Ectodermal cell (in vitro differentiated cells): ENCODE data around the gene ATP6V1D.

Source experiments
- H3K27ac ChIP-seq: 2 replicates; pipeline ENCODE4 v1.7.0; 2013; ENCODE audit warnings: mild to moderate bottlenecking, low read depth, low read length; ENCODE audit not compliant: insufficient read depth, poor library complexity, severe bottlenecking
- H3K27me3 ChIP-seq: 2 replicates; pipeline ENCODE4 v1.7.0; 2013; ENCODE audit warnings: mild to moderate bottlenecking, low read length; ENCODE audit not compliant: insufficient read depth, control insufficient read depth, poor library complexity, severe bottlenecking
- H3K36me3 ChIP-seq: one replicate; pipeline ENCODE4 v1.7.0; 2013; ENCODE audit warnings: low read length; ENCODE audit not compliant: control insufficient read depth, insufficient read depth
- H3K4me1 ChIP-seq: one replicate; pipeline ENCODE4 v1.7.0; 2013; ENCODE audit warnings: low read length; ENCODE audit not compliant: control insufficient read depth, insufficient read depth
- H3K4me3 ChIP-seq: 2 replicates; pipeline ENCODE4 v1.7.0; 2013; ENCODE audit warnings: low read depth, low read length, control low read depth; ENCODE audit not compliant: insufficient read depth
- H3K9me3 ChIP-seq: 2 replicates; pipeline ENCODE4 v1.7.0; 2013; ENCODE audit warnings: mild to moderate bottlenecking, low read length, moderate library complexity; ENCODE audit not compliant: control insufficient read depth
- WGBS, 2 experiments: methylation state at CpG; one replicate each; pipeline ENCODE4 v1.1.7; 2013; ENCODE audit warnings: missing lambda C conversion rate in 2 of 2; 5-methylcytosine and 5-hydroxymethylcytosine counted together

The ATP6V1D gene

DNA sequence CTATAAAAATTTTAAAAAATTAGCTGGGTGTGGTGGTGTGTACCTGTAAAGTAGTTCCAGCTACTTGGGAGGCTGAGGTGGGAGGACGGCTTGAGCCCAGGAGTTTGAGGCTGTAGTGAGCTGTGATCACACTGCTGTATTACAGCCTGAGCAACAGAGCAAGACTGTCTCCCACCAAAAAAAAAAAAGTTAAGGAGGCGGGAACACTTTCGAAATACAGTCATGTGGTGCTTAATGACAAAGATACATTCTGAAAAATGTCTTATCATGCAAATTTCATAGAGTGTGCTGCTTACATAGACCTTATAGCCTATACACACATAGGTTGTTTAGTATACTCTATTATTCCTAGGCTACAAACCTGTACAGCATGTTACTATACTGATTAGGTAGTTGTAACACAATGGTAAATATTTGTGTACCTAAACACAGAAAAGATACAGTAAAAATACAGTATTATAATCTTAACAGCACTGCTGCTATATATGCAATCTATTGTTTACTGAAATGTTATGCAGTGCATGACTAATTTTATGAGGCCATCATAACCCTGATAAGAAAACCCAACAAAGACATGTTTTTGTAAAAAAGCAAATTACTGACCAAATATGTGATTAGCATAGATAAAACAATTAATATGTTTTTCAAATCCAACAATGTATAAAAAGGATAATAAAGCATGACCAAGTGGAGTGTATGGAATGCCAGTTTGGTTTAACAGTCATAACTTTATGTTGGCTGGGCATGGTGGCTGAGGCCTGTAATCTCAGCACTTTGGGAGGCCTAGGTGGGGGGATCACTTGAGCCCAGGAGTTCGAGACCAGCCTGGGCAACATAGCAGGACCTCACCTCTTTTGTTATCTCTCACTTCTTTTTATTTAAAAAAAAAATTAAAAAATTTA lies 11.9 kb upstream of the ATP6V1D start:
- no peaks in the 10 kb centered on the region for H3K27me3 ChIP-seq
- H3K4me1 ChIP-seq, result no peaks in the 10 kb centered on the region
- 87 to 98% methylated on average over 3 of the region's 4 CpGs for WGBS, 2 experiments
- H3K9me3 ChIP-seq, result no peaks in the 10 kb centered on the region
- H3K27ac ChIP-seq, result no peak overlapping the region
- H3K36me3 ChIP-seq, result peaks cover 29% of the 10 kb centered on the region
- no peak overlapping the region for H3K4me3 ChIP-seq

DNA sequence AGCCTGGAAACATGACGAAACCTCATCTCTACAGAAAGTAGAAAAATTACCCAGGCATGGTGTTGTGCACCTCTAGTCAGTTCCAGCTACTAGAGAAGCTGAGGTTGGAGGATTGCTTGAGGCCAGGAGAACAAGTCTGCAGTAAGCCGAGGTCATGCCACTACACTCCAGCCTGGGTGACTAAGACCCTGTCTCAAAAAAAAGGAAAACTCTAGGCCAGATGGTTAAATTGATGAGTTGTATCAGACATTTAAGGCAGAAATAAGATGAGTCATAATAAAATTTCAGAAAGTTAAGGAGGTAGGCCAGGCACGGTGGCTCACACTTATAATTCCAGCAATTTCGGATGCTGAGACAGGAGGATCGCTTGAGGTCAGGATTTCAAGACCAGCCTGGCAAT lies 11.2 kb upstream of the ATP6V1D start:
- Histone ChIP-seq H3K4me1 (no peaks in the 10 kb centered on the region), H3K27me3 (no peaks in the 10 kb centered on the region), H3K27ac (no peak overlapping the region), H3K9me3 (no peaks in the 10 kb centered on the region), H3K36me3 (peaks cover 30% of the 10 kb centered on the region), H3K4me3 (no peak overlapping the region)
- 92% methylated on average over 5 of the region's 5 CpGs for WGBS, 2 experiments

DNA sequence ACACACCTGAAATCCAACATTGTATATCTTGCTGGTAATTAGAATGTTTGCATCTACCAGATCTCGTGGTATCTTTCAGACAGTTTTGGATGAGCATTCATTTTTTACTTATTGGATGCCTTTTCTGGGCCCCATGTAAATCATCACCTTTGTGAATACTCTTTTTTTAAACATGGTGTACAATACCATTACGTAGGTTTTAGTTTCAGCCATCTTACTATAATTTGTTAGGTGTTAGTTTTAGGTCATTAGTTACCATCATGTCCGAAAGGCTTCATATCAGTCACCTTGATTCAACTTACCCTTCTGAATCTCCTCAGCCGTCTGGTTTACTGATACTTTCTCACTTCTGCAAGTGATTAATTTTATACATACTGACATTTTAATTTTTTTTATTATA lies 5.9 kb upstream of the ATP6V1D start:
- peaks cover 34% of the 10 kb centered on the region for H3K36me3 ChIP-seq
- no peak overlapping the region for H3K4me3 ChIP-seq
- H3K27me3 ChIP-seq, result no peaks in the 10 kb centered on the region
- H3K9me3 ChIP-seq, result no peaks in the 10 kb centered on the region
- H3K4me1 ChIP-seq, result peaks cover 10% of the 10 kb centered on the region
- H3K27ac ChIP-seq, result no peak overlapping the region
- WGBS, 2 experiments, result 92 to 97% methylated on average over 3 of the region's 4 CpGs

DNA sequence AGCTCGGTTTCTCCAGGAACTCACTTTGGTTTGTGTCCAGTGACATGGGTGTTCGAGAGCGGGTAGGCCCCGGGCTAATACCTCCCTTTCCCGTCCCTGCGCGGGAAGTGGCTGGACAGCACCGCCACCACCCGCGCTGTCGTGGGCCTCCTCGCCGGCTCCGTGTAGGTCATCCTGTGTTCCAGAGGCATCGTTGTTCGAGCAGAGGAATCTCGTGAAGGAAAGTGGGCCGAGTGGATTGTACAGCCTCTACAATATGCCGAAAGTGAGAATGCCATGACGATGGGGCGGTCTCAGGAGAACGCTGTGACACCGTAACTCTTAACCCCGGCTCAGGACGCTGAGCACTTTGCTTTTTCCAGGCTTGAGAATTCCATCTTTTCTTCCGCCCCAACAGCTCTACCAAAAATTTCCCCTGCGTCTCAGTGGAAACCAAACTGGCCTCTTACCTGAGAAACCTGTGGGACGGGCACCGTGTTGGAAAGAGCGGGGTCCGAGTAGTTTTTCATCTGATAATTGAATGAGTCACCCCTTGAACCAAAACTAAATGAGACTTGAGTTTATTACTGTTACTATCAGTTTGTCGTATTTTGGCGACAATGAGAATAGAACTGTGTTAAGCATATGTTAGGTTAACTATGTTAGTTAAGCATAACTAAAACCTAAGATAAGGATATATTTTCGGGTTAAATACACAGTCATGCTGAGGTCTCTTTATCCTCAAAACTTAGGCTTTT lies 1.0 kb upstream of the ATP6V1D start:
- Histone ChIP-seq H3K27me3 (no peaks in the 10 kb centered on the region), H3K4me3 (peak overlapping the region; percentile 61), H3K27ac (peak overlapping the region; percentile 38), H3K4me1 (peaks cover 22% of the 10 kb centered on the region), H3K36me3 (peaks cover 5% of the 10 kb centered on the region), H3K9me3 (no peaks in the 10 kb centered on the region)
- WGBS, 2 experiments, result 3 to 4% methylated on average over 33 to 34 of the region's 34 CpGs

DNA sequence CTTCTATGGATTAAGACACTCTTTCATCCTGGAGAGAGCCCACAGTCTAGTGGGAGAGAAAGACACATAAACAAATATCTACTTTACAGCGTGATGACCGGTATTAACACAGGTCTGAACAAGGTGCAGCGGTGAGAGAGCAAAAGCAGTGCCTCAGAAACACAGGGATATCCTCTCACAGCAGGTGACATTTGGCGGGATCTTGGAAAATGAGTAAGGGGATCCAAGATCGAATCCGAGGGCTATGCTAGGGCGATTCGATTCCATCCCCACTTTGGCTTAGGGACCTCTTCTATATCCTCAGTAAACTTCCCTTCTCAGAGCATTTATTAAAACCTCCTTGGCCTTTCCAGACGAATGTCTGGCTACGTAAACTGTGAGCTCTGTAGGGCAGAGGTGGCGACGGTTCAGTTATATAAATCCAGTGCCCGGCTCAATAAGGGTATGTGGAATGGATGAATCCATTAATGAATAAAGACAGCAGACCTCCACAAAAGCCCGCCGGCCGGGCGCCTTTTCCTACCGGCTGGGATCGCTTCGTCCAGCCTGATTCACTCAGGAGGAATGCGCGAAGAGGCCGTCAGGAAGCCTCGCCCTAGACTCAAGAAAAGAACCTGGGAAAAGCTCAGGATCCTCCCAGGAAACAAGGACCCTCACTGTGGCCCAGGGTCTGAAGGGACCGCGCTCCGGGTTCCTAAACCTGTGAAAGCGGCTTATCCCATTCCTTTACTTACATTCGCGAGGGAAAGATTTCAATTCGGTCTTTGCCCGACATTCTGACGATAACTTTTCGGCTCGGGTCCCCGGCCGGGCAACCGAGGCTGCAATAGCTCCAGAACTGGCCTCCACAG lies 455 bp downstream of the ATP6V1D start:
- no peaks in the 10 kb centered on the region for H3K36me3 ChIP-seq
- peak overlapping the region; percentile 9 for H3K27ac ChIP-seq
- H3K4me3 ChIP-seq, result peak overlapping the region; percentile 61
- no peaks in the 10 kb centered on the region for H3K9me3 ChIP-seq
- WGBS, 2 experiments, result 0 to 1% methylated on average over 38 of the region's 38 CpGs
- H3K4me1 ChIP-seq, result peaks cover 22% of the 10 kb centered on the region
- no peaks in the 10 kb centered on the region for H3K27me3 ChIP-seq

DNA sequence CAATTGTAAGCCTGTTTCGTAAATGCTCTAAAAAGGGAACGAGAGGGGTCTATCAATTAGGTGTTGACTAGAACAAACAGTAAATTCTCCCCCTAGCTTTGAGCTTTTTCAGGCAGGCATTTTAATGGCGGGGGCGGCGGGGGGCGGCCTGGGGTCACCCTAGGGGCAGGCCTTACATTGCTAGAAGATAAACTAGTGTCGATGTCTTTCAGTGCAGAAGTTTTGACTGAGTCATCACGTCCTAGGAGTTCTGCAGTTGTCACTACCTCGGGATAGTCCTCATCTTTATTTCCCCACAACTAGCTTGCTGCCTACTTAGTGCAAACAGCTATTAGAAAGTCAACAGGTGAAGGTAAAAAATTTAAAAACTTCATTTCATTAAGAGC lies 1.6 kb downstream of the ATP6V1D start:
- 65 to 69% methylated on average over 9 of the region's 9 CpGs for WGBS, 2 experiments
- Histone ChIP-seq H3K4me1 (peaks cover 22% of the 10 kb centered on the region), H3K36me3 (no peaks in the 10 kb centered on the region), H3K27me3 (no peaks in the 10 kb centered on the region), H3K9me3 (no peaks in the 10 kb centered on the region), H3K27ac (no peak overlapping the region), H3K4me3 (peak overlapping the region; percentile 61)

DNA sequence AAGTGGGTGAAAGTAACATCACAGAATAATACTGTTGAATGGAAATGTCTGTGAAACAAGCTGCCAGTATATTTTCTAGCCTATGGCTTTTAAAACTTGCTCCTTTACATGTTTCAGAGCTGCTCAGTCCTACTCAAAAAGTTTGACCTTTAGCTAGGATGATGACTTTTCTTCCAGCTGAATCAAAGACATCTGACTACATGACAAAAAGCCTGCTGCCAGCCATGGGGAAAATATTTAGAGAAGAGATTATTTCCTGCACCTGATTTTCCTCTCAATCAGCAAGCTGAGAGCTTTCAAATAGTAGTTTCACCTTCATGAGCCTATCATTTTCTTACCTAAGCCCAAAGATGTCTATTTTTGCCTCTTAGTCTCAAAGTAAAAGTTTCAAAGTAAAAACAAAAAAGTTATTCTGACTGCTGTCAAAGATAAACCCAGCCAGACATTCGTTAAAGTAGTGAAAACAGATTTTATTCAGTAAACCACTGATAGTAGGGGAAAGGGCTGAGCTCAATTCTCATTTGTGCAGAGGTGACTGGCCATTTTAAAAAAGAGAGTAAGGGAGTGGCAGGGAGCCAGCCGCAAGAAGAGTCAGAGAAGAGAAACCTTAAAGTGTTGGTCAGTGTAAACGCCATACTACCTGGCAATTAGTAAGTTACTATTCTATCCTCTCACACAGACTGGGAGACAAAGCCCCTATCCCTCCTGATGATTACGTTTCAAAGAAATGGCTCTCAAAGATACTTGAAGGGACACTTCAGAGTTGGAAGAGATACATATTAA lies 2.2 kb downstream of the ATP6V1D start:
- no peak overlapping the region for H3K27ac ChIP-seq
- H3K9me3 ChIP-seq, result no peaks in the 10 kb centered on the region
- WGBS, 2 experiments, result 85 to 87% methylated on average over 3 to 4 of the region's 4 CpGs
- H3K36me3 ChIP-seq, result no peaks in the 10 kb centered on the region
- H3K4me1 ChIP-seq, result peaks cover 22% of the 10 kb centered on the region
- no peaks in the 10 kb centered on the region for H3K27me3 ChIP-seq
- no peak overlapping the region for H3K4me3 ChIP-seq

DNA sequence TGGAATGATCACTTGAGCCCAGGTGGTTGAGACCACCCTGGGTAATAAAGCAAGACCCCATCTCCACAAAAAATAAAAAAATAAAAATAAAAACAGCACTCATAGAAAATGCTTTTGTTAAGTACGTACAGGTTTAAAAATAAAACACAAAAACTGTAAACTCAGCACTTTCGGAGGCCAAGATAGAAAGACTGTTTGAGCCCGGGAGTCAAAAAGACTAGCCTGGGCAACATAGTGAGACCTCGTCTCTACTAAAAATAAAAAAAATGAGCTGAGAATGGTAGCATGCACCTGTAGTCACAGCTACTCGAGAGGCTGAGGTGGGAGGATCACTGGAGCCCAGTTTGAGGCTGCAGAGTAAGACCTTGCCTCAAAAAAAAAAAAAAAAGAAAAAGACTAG lies 7.5 kb downstream of the ATP6V1D start:
- no peak overlapping the region for H3K27ac ChIP-seq
- no peaks in the 10 kb centered on the region for H3K4me1 ChIP-seq
- H3K9me3 ChIP-seq, result no peaks in the 10 kb centered on the region
- peaks cover 22% of the 10 kb centered on the region for H3K36me3 ChIP-seq
- H3K27me3 ChIP-seq, result no peaks in the 10 kb centered on the region
- 92 to 96% methylated on average over 5 of the region's 5 CpGs for WGBS, 2 experiments
- no peak overlapping the region for H3K4me3 ChIP-seq

DNA sequence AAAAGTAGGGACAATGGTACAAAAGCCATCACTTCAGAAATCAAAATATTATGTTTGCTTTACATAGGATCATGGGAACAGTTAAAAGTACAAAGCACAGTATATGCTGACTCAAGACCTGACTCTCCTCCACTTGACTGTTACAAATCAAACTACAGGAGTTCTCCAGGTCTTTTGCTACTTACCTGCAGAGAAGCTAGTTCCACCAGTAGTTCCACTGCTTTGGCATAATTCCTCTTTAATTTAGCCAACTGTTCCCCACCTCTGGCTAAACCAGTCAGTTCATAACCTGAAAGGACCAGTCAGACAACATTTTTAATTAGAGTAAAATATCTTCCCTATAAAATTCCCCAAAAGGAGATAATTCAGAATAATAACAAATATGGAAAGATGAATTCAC lies 14.0 kb downstream of the ATP6V1D start:
- peaks cover 26% of the 10 kb centered on the region for H3K36me3 ChIP-seq
- no peak overlapping the region for H3K27ac ChIP-seq

More for the DNA sequence above, 14.0 kb downstream of the ATP6V1D start:
- Histone ChIP-seq H3K4me3 (no peak overlapping the region), H3K9me3 (no peaks in the 10 kb centered on the region), H3K27me3 (no peaks in the 10 kb centered on the region), H3K4me1 (no peaks in the 10 kb centered on the region)
